ENCODE results near the gene APOL1.

GRCh38 chr22:36227806-36228205 lies 25.1 kb upstream of the APOL1 start:
- TF ChIP-seq CTCF (IDR thresholded peaks at IDR 0.05; ENCODE audit: low read length): no peak
- TF ChIP-seq EZH2 (IDR thresholded peaks at IDR 0.05; ENCODE audit: borderline replicate concordance, low read length): no peak
